ENCODE results near the gene PPP2R3A.
A peak's percentile ranks its signal among the peaks of the same experiment; 100 is the strongest.
"Not testable (repeated sequence)": the region's sequence is repeated elsewhere in the genome, so short reads cannot be mapped to it uniquely, and the experiment has no call there.

PPP2R3A gene
- 18.3 to 62.7 (median 37.5) reads per million in 17 experiments for total RNA-seq

GRCh38 chr3:135965506-135966270 is at the start of gene PPP2R3A:
Gene PPP2R3A (plus strand): TSS chr3:135965728. CDS start chr3:136001499, 35,771 bp downstream.
- peak; percentile 80 to 92 (median 86) for DNase-seq

GRCh38 chr3:135916310-135916709 is 49.2 kb upstream of the PPP2R3A start:
- DNase-seq, result no peak

GRCh38 chr3:135917076-135917475 is 48.5 kb upstream of the PPP2R3A start:
- no peak for DNase-seq

GRCh38 chr3:135917927-135918597 is 47.5 kb upstream of the PPP2R3A start:
- DNase-seq, result no peak

- DNase-seq, result peak in 3 of 4 experiments; percentile 11 to 49 (median 39)
Measured at GRCh38 chr3:135918600-135918999, 46.9 kb upstream of the PPP2R3A start.

GRCh38 chr3:135920275-135920674 is 45.3 kb upstream of the PPP2R3A start:
- DNase-seq, result no peak

- DNase-seq, result no peak
Measured at GRCh38 chr3:135922903-135923250, 42.7 kb upstream of the PPP2R3A start.

- no peak for DNase-seq
Measured at GRCh38 chr3:135924506-135924905, 41.0 kb upstream of the PPP2R3A start.

- DNase-seq, result no peak
Measured at GRCh38 chr3:135926664-135927063, 38.9 kb upstream of the PPP2R3A start.

GRCh38 chr3:135927155-135927554 is 38.4 kb upstream of the PPP2R3A start:
- DNase-seq, result no peak

- no peak for DNase-seq
Measured at GRCh38 chr3:135929670-135930069, 35.9 kb upstream of the PPP2R3A start.

- no peak for DNase-seq
Measured at GRCh38 chr3:135930255-135930654, 35.3 kb upstream of the PPP2R3A start.

GRCh38 chr3:135935171-135935570 is 30.4 kb upstream of the PPP2R3A start:
- DNase-seq, result not testable (repeated sequence)

GRCh38 chr3:135937766-135938165 is 27.8 kb upstream of the PPP2R3A start:
- DNase-seq, result peak in 3 of 4 experiments; percentile 2 to 38 (median 31)

GRCh38 chr3:135944831-135945230 is 20.7 kb upstream of the PPP2R3A start:
- no peak for DNase-seq

- DNase-seq, result no peak
Measured at GRCh38 chr3:135950941-135951340, 14.6 kb upstream of the PPP2R3A start.

GRCh38 chr3:135964160-135964955 is 1.2 kb upstream of the PPP2R3A start:
- DNase-seq, result no peak

GRCh38 chr3:135965129-135965505 is 411 bp upstream of the PPP2R3A start:
- no peak for DNase-seq

GRCh38 chr3:135966271-135966961 is 888 bp downstream of the PPP2R3A start:
- DNase-seq, result no peak

GRCh38 chr3:135966962-135967274 is 1.4 kb downstream of the PPP2R3A start:
- no peak for DNase-seq

GRCh38 chr3:135967867-135968266 is 2.3 kb downstream of the PPP2R3A start:
- no peak for DNase-seq

GRCh38 chr3:135970506-135971116 is 5.1 kb downstream of the PPP2R3A start:
- peak; percentile 60 to 89 (median 72) for DNase-seq

Data from suppressor macrophage (primary cell).